Neural cell (in vitro differentiated cells): ENCODE results near the gene PREX1. TPM values are rescaled to one million over a fixed set of nuclear protein-coding genes. Genes with fewer than 3 reads are reported as not detected.

Experiments used
- H2AFZ ChIP-seq: fragments of 200-600, 300-800 bp; sonication (generic), shearing (Covaris generic); 2 replicates; pipeline ENCODE4 v1.6.0; 2014; ENCODE audit warnings: low read depth, mild to moderate bottlenecking, antibody characterized with exemption, low read length, moderate library complexity
- H3F3A ChIP-seq: fragments of 200-600 bp; shearing (Covaris generic); 2 replicates; pipeline ENCODE4 v1.6.1; 2016; ENCODE audit warnings: mild to moderate bottlenecking, moderate library complexity, mixed read lengths, antibody characterized with exemption, low read length; ENCODE audit not compliant: insufficient read depth, poor library complexity, severe bottlenecking
- H3K27ac ChIP-seq: fragments of 200-600, 300-800 bp; sonication (generic), shearing (Covaris generic); 2 replicates; pipeline ENCODE4 v1.5.1; 2014; ENCODE audit warnings: mild to moderate bottlenecking, low read length, moderate library complexity
- H3K27me3 ChIP-seq: fragments of 300-800, 200-600 bp; sonication (generic), shearing (Covaris generic); 2 replicates; pipeline ENCODE4 v1.6.0; 2014; ENCODE audit warnings: mild to moderate bottlenecking, low read depth, low read length, moderate library complexity; ENCODE audit not compliant: insufficient read depth
- H3K36me3 ChIP-seq: fragments of 300-800, 200-600 bp; sonication (generic), shearing (Covaris generic); 2 replicates; pipeline ENCODE4 v1.5.1; 2014; ENCODE audit warnings: mild to moderate bottlenecking, antibody characterized with exemption, low read length, moderate library complexity; ENCODE audit not compliant: insufficient read depth
- H3K4me2 ChIP-seq: fragments of 300-800, 200-600 bp; sonication (generic), shearing (Covaris generic); 2 replicates; pipeline ENCODE4 v1.6.0; 2014; ENCODE audit warnings: mild to moderate bottlenecking, low read length
- H3K4me3 ChIP-seq: fragments of 300-800, 200-600 bp; sonication (generic), shearing (Covaris generic); 2 replicates; pipeline ENCODE4 v1.5.1; 2014; ENCODE audit warnings: mild to moderate bottlenecking, low read length, moderate library complexity
- H3K79me2 ChIP-seq: fragments of 200-600 bp; shearing (Covaris generic); replicated peaks from 2 replicates; pipeline ENCODE4 v1.6.0; 2014; ENCODE audit warnings: mild to moderate bottlenecking, low read length, moderate library complexity; ENCODE audit not compliant: insufficient read depth
- H3K9ac ChIP-seq: fragments of 300-800, 200-600 bp; sonication (generic), shearing (Covaris generic); 2 replicates; pipeline ENCODE4 v1.6.1; 2016; ENCODE audit warnings: mild to moderate bottlenecking, low read length, mixed read lengths
- H3K9me2 ChIP-seq: fragments of 200-600 bp; shearing (Covaris generic); 2 replicates; pipeline ENCODE4 v1.6.1; 2016; ENCODE audit warnings: mild to moderate bottlenecking, low read length, mixed read lengths; ENCODE audit not compliant: insufficient read depth
- H3K9me3 ChIP-seq: fragments of 200-600, 300-800 bp; sonication (generic), shearing (Covaris generic); 2 replicates; pipeline ENCODE4 v1.6.1; 2016; ENCODE audit warnings: mild to moderate bottlenecking, mixed run types, low read length, moderate library complexity, mixed read lengths
- H4K20me1 ChIP-seq: fragments of 200-600 bp; shearing (Covaris generic); 2 replicates; pipeline ENCODE4 v1.6.1; 2016; ENCODE audit warnings: mild to moderate bottlenecking, mixed run types; ENCODE audit not compliant: insufficient read depth
- CTCF ChIP-seq: fragments of 450-650 bp; IDR thresholded peaks from 2 replicates; pipeline ENCODE4 v1.5.1; 2014; ENCODE audit warnings: antibody characterized with exemption, mild to moderate bottlenecking, moderate library complexity; ENCODE audit not compliant: poor library complexity, severe bottlenecking
- EP300 ChIP-seq: fragments of 450-650 bp; conservative IDR thresholded peaks from 2 replicates; pipeline ENCODE4 v1.6.1; 2014; ENCODE audit warnings: antibody characterized with exemption, mild to moderate bottlenecking, moderate library complexity; ENCODE audit not compliant: poor library complexity, severe bottlenecking
- EZH2 ChIP-seq: fragments of 200-600, 300-800 bp; shearing (Covaris generic), sonication (generic); IDR thresholded peaks from 2 replicates; pipeline ENCODE4 v1.6.1; 2014; ENCODE audit warnings: antibody characterized with exemption, low read length, borderline replicate concordance, mild to moderate bottlenecking; ENCODE audit not compliant: insufficient read depth, poor library complexity, severe bottlenecking
- MXI1 ChIP-seq: fragments of 450-650 bp; conservative IDR thresholded peaks from 2 replicates; pipeline ENCODE4 v1.6.1; 2014; ENCODE audit warnings: antibody characterized with exemption, mild to moderate bottlenecking; ENCODE audit not compliant: poor library complexity, severe bottlenecking
- POLR2AphosphoS5 ChIP-seq: IDR thresholded peaks from 2 replicates; pipeline ENCODE4 v1.6.1; 2012
- RAD21 ChIP-seq: fragments of 450-650 bp; conservative IDR thresholded peaks from 2 replicates; pipeline ENCODE4 v1.6.1; 2014; ENCODE audit warnings: antibody characterized with exemption, mild to moderate bottlenecking, moderate library complexity
- REST ChIP-seq: IDR thresholded peaks from 2 replicates; pipeline ENCODE4 v1.6.1; 2012; ENCODE audit warnings: borderline replicate concordance
- SMC3 ChIP-seq: fragments of 450-650 bp; conservative IDR thresholded peaks from 2 replicates; pipeline ENCODE4 v1.6.1; 2014; ENCODE audit warnings: antibody characterized with exemption, mild to moderate bottlenecking, moderate library complexity; ENCODE audit not compliant: poor library complexity
- TAF1 ChIP-seq: IDR thresholded peaks from 2 replicates; pipeline ENCODE4 v1.6.1; 2012; ENCODE audit warnings: low read depth
- polyA plus RNA-seq: library from polyadenylated mRNA; depleted of rRNA; stranded (reverse); fragments of >200 nt; gene quantifications from 2 replicates; pipeline ENCODE4 v1.2.3, GENCODE V29; 2014

The PREX1 gene
- polyA plus RNA-seq, 1 donor from 2014 or later = 0.06 TPM

GRCh38 chr20:48766961-48767960 is 60.5 kb downstream of the PREX1 start:
- Histone ChIP-seq H4K20me1 (no peaks in the 10 kb centered on the region), H3F3A (no peaks in the 10 kb centered on the region), H3K36me3 (no peaks in the 10 kb centered on the region), H3K9me3 (no peaks in the 10 kb centered on the region), H2AFZ (no peak overlapping the region), H3K27ac (no peak overlapping the region), H3K4me3 (no peak overlapping the region), H3K27me3 (no peaks in the 10 kb centered on the region), H3K4me2 (no peak overlapping the region), H3K9me2 (no peaks in the 10 kb centered on the region), H3K9ac (no peak overlapping the region), H3K79me2 (no peaks in the 10 kb centered on the region)
- TF ChIP-seq POLR2AphosphoS5 (no peak), CTCF (no peak), RAD21 (no peak), REST (no peak), EZH2 (no peak), EP300 (no peak), TAF1 (no peak), MXI1 (no peak), SMC3 (no peak)

GRCh38 chr20:48766205-48766604 is 61.6 kb downstream of the PREX1 start:
- no peak overlapping the region for H3K27ac ChIP-seq
- no peaks in the 10 kb centered on the region for H4K20me1 ChIP-seq
- no peak overlapping the region for H3K4me2 ChIP-seq
- no peaks in the 10 kb centered on the region for H3K36me3 ChIP-seq
- H3K9ac ChIP-seq = no peak overlapping the region
- H3K9me3 ChIP-seq = no peaks in the 10 kb centered on the region
- no peaks in the 10 kb centered on the region for H3F3A ChIP-seq
- H2AFZ ChIP-seq = no peak overlapping the region
- no peaks in the 10 kb centered on the region for H3K79me2 ChIP-seq
- H3K27me3 ChIP-seq = no peaks in the 10 kb centered on the region
- H3K4me3 ChIP-seq = no peak overlapping the region
- no peaks in the 10 kb centered on the region for H3K9me2 ChIP-seq
- TF ChIP-seq SMC3 (no peak), POLR2AphosphoS5 (no peak)
